SU-DHL-6 (cell line): Measurements from ENCODE around the gene BEND6.

Experiments
- H2AFZ ChIP-seq: fragments of 200-600 bp; sonication (generic); 2 replicates; pipeline ENCODE4 v1.6.1; 2014; ENCODE audit warnings: low read depth, mild to moderate bottlenecking, moderate library complexity, mixed read lengths, antibody characterized with exemption, low read length; ENCODE audit not compliant: severe bottlenecking
- H3F3A ChIP-seq: fragments of 200-600 bp; shearing (Covaris generic); 2 replicates; pipeline ENCODE4 v1.6.0; 2016; ENCODE audit warnings: antibody characterized with exemption, mild to moderate bottlenecking; ENCODE audit not compliant: insufficient read depth
- H3K27ac ChIP-seq: fragments of 200-600 bp; sonication (generic); 2 replicates; pipeline ENCODE4 v1.5.1; 2016; ENCODE audit warnings: low read depth, mild to moderate bottlenecking, low read length, moderate library complexity, mixed read lengths
- H3K27me3 ChIP-seq: fragments of 200-600 bp; sonication (generic), shearing (Covaris generic); 2 replicates; pipeline ENCODE4 v1.6.0; 2014; ENCODE audit warnings: mild to moderate bottlenecking, low read length
- H3K36me3 ChIP-seq: fragments of 200-600 bp; sonication (generic); 2 replicates; pipeline ENCODE4 v1.6.1; 2014; ENCODE audit warnings: mild to moderate bottlenecking, low read length, mixed read lengths
- H3K4me2 ChIP-seq: fragments of 300-600, 200-600 bp; shearing (Covaris generic), sonication (generic); 2 replicates; pipeline ENCODE4 v1.6.0; 2014; ENCODE audit warnings: low read length, low read depth, mild to moderate bottlenecking; ENCODE audit not compliant: poor library complexity, severe bottlenecking
- H3K4me3 ChIP-seq: fragments of 200-600 bp; sonication (generic); 2 replicates; pipeline ENCODE4 v1.5.1; 2014; ENCODE audit warnings: antibody characterized with exemption, low read length, mild to moderate bottlenecking, mixed read lengths; ENCODE audit not compliant: insufficient read depth, poor library complexity, severe bottlenecking
- H3K79me2 ChIP-seq: fragments of 200-600 bp; sonication (generic); 2 replicates; pipeline ENCODE4 v1.6.1; 2014; ENCODE audit warnings: mild to moderate bottlenecking, low read length, moderate library complexity; ENCODE audit not compliant: insufficient read depth
- H3K9ac ChIP-seq: fragments of 200-600 bp; sonication (generic); 2 replicates; pipeline ENCODE4 v1.7.0; 2014; ENCODE audit warnings: mild to moderate bottlenecking, low read length
- H3K9me2 ChIP-seq: fragments of 200-600 bp; sonication (generic); replicated peaks from 2 replicates; pipeline ENCODE4 v1.6.1; 2014; ENCODE audit warnings: low read length; ENCODE audit not compliant: insufficient read depth
- H3K9me3 ChIP-seq: fragments of 200-600 bp; sonication (generic); 2 replicates; pipeline ENCODE4 v1.6.1; 2014; ENCODE audit warnings: low read length, mixed read lengths; ENCODE audit not compliant: insufficient read depth
- H4K20me1 ChIP-seq: fragments of 200-600 bp; sonication (generic); 2 replicates; pipeline ENCODE4 v1.6.1; 2014; ENCODE audit warnings: low read depth, mild to moderate bottlenecking, antibody characterized with exemption, low read length, moderate library complexity, mixed read lengths
- CTCF ChIP-seq: fragments of 200-600 bp; sonication (generic); IDR thresholded peaks from one replicate; pipeline ENCODE4 v1.5.1; 2017; ENCODE audit warnings: antibody characterized with exemption, mild to moderate bottlenecking, low read length, moderate library complexity; ENCODE audit not compliant: insufficient read depth, poor library complexity, severe bottlenecking
- EZH2phosphoT487 ChIP-seq: fragments of 200-600 bp; sonication (generic), shearing (Covaris generic); conservative IDR thresholded peaks from 2 replicates; pipeline ENCODE4 v1.6.1; 2018; ENCODE audit warnings: mild to moderate bottlenecking, antibody characterized with exemption, low read length, moderate library complexity, mixed read lengths

The BEND6 gene

GRCh38 chr6:57026001-57026400, 71.1 kb downstream of the BEND6 start:
- no peaks in the 10 kb centered on the region for H3K36me3 ChIP-seq

GRCh38 chr6:57027301-57027700, 72.4 kb downstream of the BEND6 start:
- Histone ChIP-seq H3K9me2 (no peaks in the 10 kb centered on the region), H3F3A (no peaks in the 10 kb centered on the region), H3K79me2 (no peaks in the 10 kb centered on the region), H4K20me1 (no peaks in the 10 kb centered on the region), H3K9ac (no peak overlapping the region), H3K36me3 (no peaks in the 10 kb centered on the region), H3K4me2 (no peak overlapping the region), H3K27ac (no peak overlapping the region), H3K9me3 (no peaks in the 10 kb centered on the region), H3K27me3 (no peaks in the 10 kb centered on the region), H2AFZ (no peak overlapping the region), H3K4me3 (no peak overlapping the region)
- TF ChIP-seq CTCF, result no peak
- TF ChIP-seq EZH2phosphoT487, result no peak

More at GRCh38 chr6:57026001-57026400, 71.1 kb downstream of the BEND6 start:
- H3K4me2 ChIP-seq, result no peak overlapping the region
- H3F3A ChIP-seq, result no peaks in the 10 kb centered on the region
- H3K79me2 ChIP-seq, result no peaks in the 10 kb centered on the region
- TF ChIP-seq CTCF (no peak), EZH2phosphoT487 (no peak)
- H3K9ac ChIP-seq, result no peak overlapping the region
- H3K9me2 ChIP-seq, result no peaks in the 10 kb centered on the region
- no peaks in the 10 kb centered on the region for H3K27me3 ChIP-seq
- H4K20me1 ChIP-seq, result no peaks in the 10 kb centered on the region
- H3K27ac ChIP-seq, result no peak overlapping the region
- H3K9me3 ChIP-seq, result no peaks in the 10 kb centered on the region
- H3K4me3 ChIP-seq, result no peak overlapping the region
- H2AFZ ChIP-seq, result no peak overlapping the region

- Histone ChIP-seq H3K9me2 (no peaks in the 10 kb centered on the region), H3K36me3 (no peaks in the 10 kb centered on the region), H3K9ac (no peak overlapping the region), H3K27me3 (no peaks in the 10 kb centered on the region), H3K4me2 (no peak overlapping the region), H3K4me3 (no peak overlapping the region), H3K9me3 (no peaks in the 10 kb centered on the region), H3F3A (no peaks in the 10 kb centered on the region), H3K79me2 (no peaks in the 10 kb centered on the region), H3K27ac (no peak overlapping the region), H2AFZ (no peak overlapping the region), H4K20me1 (no peaks in the 10 kb centered on the region)
- TF ChIP-seq EZH2phosphoT487 (no peak), CTCF (no peak)
Measured at GRCh38 chr6:57029213-57029612, 74.3 kb downstream of the BEND6 start.

GRCh38 chr6:57033228-57033627, 78.3 kb downstream of the BEND6 start:
- Histone ChIP-seq H3F3A (no peaks in the 10 kb centered on the region), H3K9me3 (no peaks in the 10 kb centered on the region), H3K27me3 (no peaks in the 10 kb centered on the region), H3K27ac (no peak overlapping the region), H3K36me3 (no peaks in the 10 kb centered on the region), H3K9me2 (no peaks in the 10 kb centered on the region), H3K79me2 (no peaks in the 10 kb centered on the region), H3K9ac (no peak overlapping the region), H3K4me2 (no peak overlapping the region), H4K20me1 (no peaks in the 10 kb centered on the region), H2AFZ (no peak overlapping the region), H3K4me3 (no peak overlapping the region)
- TF ChIP-seq CTCF (no peak), EZH2phosphoT487 (no peak)
